ENCODE results near the gene ICE2. TPM values are rescaled to one million over a fixed set of nuclear protein-coding genes. Genes with fewer than 3 reads are reported as not detected.
A peak's percentile ranks its signal among the peaks of the same experiment; 100 is the strongest.

The ICE2 gene
- total RNA-seq, 1 experiment from 2014 or later, result 76.5 TPM

- Histone ChIP-seq H3K36me3 (ENCODE audit: insufficient read depth, low read length, poor library complexity, severe bottlenecking) (no peaks in the 10 kb centered on the region), H3K27me3 (replicated peaks; ENCODE audit: insufficient read depth, low read depth, low read length, poor library complexity) (no peaks in the 10 kb centered on the region), H3K4me1 (ENCODE audit: insufficient read depth, low read length, poor library complexity, severe bottlenecking) (no peaks in the 10 kb centered on the region), H3K4me3 (ENCODE audit: low read depth, low read length, poor library complexity, severe bottlenecking) (no peak overlapping the region), H3K27ac (ENCODE audit: low read depth, low read length, poor library complexity, severe bottlenecking) (no peak overlapping the region), H3K9me3 (ENCODE audit: low read depth, low read length, poor library complexity, severe bottlenecking) (no peaks in the 10 kb centered on the region)
- BruUV-seq (replicated peaks), result no TSS peak
- intact Hi-C loops (cut with micrococcal nuclease; ENCODE audit: unreplicated experiment), result no loop called here
- ChIA-PET CTCF (interaction anchor here (0.7 kb wide), 1 partner anchor 581 kb away, joined by 4 read pairs; no protein-coding TSS in a partner anchor), POLR2A (ENCODE audit: low non-redundant PET) (no interaction called here)
- TF ChIP-seq CTCF (conservative IDR thresholded peaks at IDR 0.05; ENCODE audit: low read depth, low read length) (no peak), EZH2 (IDR thresholded peaks at IDR 0.05; ENCODE audit: borderline replicate concordance, low read depth, low read length, poor library complexity, severe bottlenecking) (no peak)
- DNase-seq (ENCODE audit: low spot score), result no peak
Measured at GRCh38 chr15:60523056-60523455, 44.1 kb upstream of the ICE2 start.

- Histone ChIP-seq H3K4me1 (ENCODE audit: insufficient read depth, low read length, poor library complexity, severe bottlenecking) (no peaks in the 10 kb centered on the region), H3K9me3 (ENCODE audit: low read depth, low read length, poor library complexity, severe bottlenecking) (no peaks in the 10 kb centered on the region), H3K27me3 (replicated peaks; ENCODE audit: insufficient read depth, low read depth, low read length, poor library complexity) (no peaks in the 10 kb centered on the region), H3K27ac (ENCODE audit: low read depth, low read length, poor library complexity, severe bottlenecking) (no peak overlapping the region), H3K36me3 (ENCODE audit: insufficient read depth, low read length, poor library complexity, severe bottlenecking) (no peaks in the 10 kb centered on the region), H3K4me3 (ENCODE audit: low read depth, low read length, poor library complexity, severe bottlenecking) (no peak overlapping the region)
- ChIA-PET CTCF (interaction anchor here (0.6 to 2.3 kb wide), 13 partner anchors 29 to 881 kb away, joined by 3 to 9 read pairs (median 4); no protein-coding TSS in a partner anchor), POLR2A (ENCODE audit: low non-redundant PET) (no interaction called here)
- TF ChIP-seq CTCF (conservative IDR thresholded peaks at IDR 0.05; ENCODE audit: low read depth, low read length), result peak; percentile 94
- no peak for TF ChIP-seq EZH2 (IDR thresholded peaks at IDR 0.05; ENCODE audit: borderline replicate concordance, low read depth, low read length, poor library complexity, severe bottlenecking)
- intact Hi-C loops (cut with micrococcal nuclease; ENCODE audit: unreplicated experiment), result loop anchor here (1.0 to 2.0 kb wide), 2 partner anchors 162 to 193 kb away; no protein-coding TSS in a partner anchor
- DNase-seq (ENCODE audit: low spot score), result peak; percentile 78
- BruUV-seq (replicated peaks), result no TSS peak
Measured at GRCh38 chr15:60520825-60521368, 42.0 kb upstream of the ICE2 start.

- Histone ChIP-seq H3K27ac (ENCODE audit: low read depth, low read length, poor library complexity, severe bottlenecking) (no peak overlapping the region), H3K4me1 (ENCODE audit: insufficient read depth, low read length, poor library complexity, severe bottlenecking) (no peaks in the 10 kb centered on the region), H3K36me3 (ENCODE audit: insufficient read depth, low read length, poor library complexity, severe bottlenecking) (no peaks in the 10 kb centered on the region), H3K27me3 (replicated peaks; ENCODE audit: insufficient read depth, low read depth, low read length, poor library complexity) (no peaks in the 10 kb centered on the region), H3K4me3 (ENCODE audit: low read depth, low read length, poor library complexity, severe bottlenecking) (no peak overlapping the region), H3K9me3 (ENCODE audit: low read depth, low read length, poor library complexity, severe bottlenecking) (no peaks in the 10 kb centered on the region)
- DNase-seq (ENCODE audit: low spot score), result no peak
- intact Hi-C loops (cut with micrococcal nuclease; ENCODE audit: unreplicated experiment), result loop anchor here (1.0 to 2.0 kb wide), 2 partner anchors 161 to 192 kb away; no protein-coding TSS in a partner anchor
- TF ChIP-seq EZH2 (IDR thresholded peaks at IDR 0.05; ENCODE audit: borderline replicate concordance, low read depth, low read length, poor library complexity, severe bottlenecking), result no peak
- no peak for TF ChIP-seq CTCF (conservative IDR thresholded peaks at IDR 0.05; ENCODE audit: low read depth, low read length)
- no TSS peak for BruUV-seq (replicated peaks)
- POLR2A ChIA-PET (ENCODE audit: low non-redundant PET), result no interaction called here
- CTCF ChIA-PET, result interaction anchor here (0.6 to 2.3 kb wide), 9 partner anchors 30 to 830 kb away, joined by 3 to 9 read pairs (median 6); no protein-coding TSS in a partner anchor
Measured at GRCh38 chr15:60520013-60520824, 41.3 kb upstream of the ICE2 start.
